HG03025 (cell line): ENCODE data around the gene ENTHD1.
"Not testable (repeated sequence)": the region's sequence is repeated elsewhere in the genome, so short reads cannot be mapped to it uniquely, and the experiment has no call there.

ENCODE experiments used
- ATAC-seq: cut with Tn5 transposase; IDR thresholded peaks from one replicate; pipeline ENCODE4 v1.9.1; 2021; ENCODE audit warnings: mild to moderate bottlenecking, moderate library complexity; ENCODE audit not compliant: unreplicated experiment, low FRiP score

ENTHD1 gene

GRCh38 chr22:39856588-39856987 lies 37.0 kb downstream of the ENTHD1 start:
- ATAC-seq: no peak

- ATAC-seq: no peak
Measured at GRCh38 chr22:39852799-39853198, 40.8 kb downstream of the ENTHD1 start.

- ATAC-seq: no peak
Measured at GRCh38 chr22:39851606-39852315, 41.8 kb downstream of the ENTHD1 start.

GRCh38 chr22:39847477-39847876 lies 46.1 kb downstream of the ENTHD1 start:
- no peak for ATAC-seq

GRCh38 chr22:39846539-39846938 lies 47.0 kb downstream of the ENTHD1 start:
- ATAC-seq: not testable (repeated sequence)

- no peak for ATAC-seq
Measured at GRCh38 chr22:39845529-39845928, 48.0 kb downstream of the ENTHD1 start.

- no peak for ATAC-seq
Measured at GRCh38 chr22:39839917-39840510, 53.5 kb downstream of the ENTHD1 start.

- no peak for ATAC-seq
Measured at GRCh38 chr22:39839204-39839603, 54.4 kb downstream of the ENTHD1 start.

GRCh38 chr22:39833610-39834009 lies 60.0 kb downstream of the ENTHD1 start:
- ATAC-seq: no peak

- no peak for ATAC-seq
Measured at GRCh38 chr22:39833093-39833492, 60.5 kb downstream of the ENTHD1 start.

- no peak for ATAC-seq
Measured at GRCh38 chr22:39832627-39833074, 60.9 kb downstream of the ENTHD1 start.

GRCh38 chr22:39825661-39826102 lies 67.9 kb downstream of the ENTHD1 start:
- no peak for ATAC-seq

GRCh38 chr22:39821008-39821407 lies 72.6 kb downstream of the ENTHD1 start:
- no peak for ATAC-seq

- ATAC-seq: no peak
Measured at GRCh38 chr22:39820256-39820655, 73.3 kb downstream of the ENTHD1 start.

GRCh38 chr22:39819429-39819828 lies 74.1 kb downstream of the ENTHD1 start:
- ATAC-seq: no peak

- no peak for ATAC-seq
Measured at GRCh38 chr22:39818094-39818493, 75.5 kb downstream of the ENTHD1 start.

- ATAC-seq: no peak
Measured at GRCh38 chr22:39815932-39816331, 77.6 kb downstream of the ENTHD1 start.

- no peak for ATAC-seq
Measured at GRCh38 chr22:39814899-39815298, 78.7 kb downstream of the ENTHD1 start.

GRCh38 chr22:39809772-39810557 lies 83.6 kb downstream of the ENTHD1 start:
- no peak for ATAC-seq

- ATAC-seq: no peak
Measured at GRCh38 chr22:39808081-39808480, 85.5 kb downstream of the ENTHD1 start.

GRCh38 chr22:39806109-39806508 lies 87.5 kb downstream of the ENTHD1 start:
- no peak for ATAC-seq
